H9 (cell line): ENCODE data around the gene ATP1A2. TPM values are rescaled to one million over a fixed set of nuclear protein-coding genes. Genes with fewer than 3 reads are reported as not detected.

Experiments
- DNase-seq: peaks from one replicate; pipeline ENCODE4 v3.0.0-alpha.2; 2017
- H2AFZ ChIP-seq: one replicate; pipeline ENCODE4 v1.6.1; 2013; ENCODE audit warnings: mild to moderate bottlenecking, low read length, control low read depth, moderate library complexity
- H2AK5ac ChIP-seq: 2 replicates; pipeline ENCODE4 v1.6.1; 2013; ENCODE audit warnings: low read length, control low read depth, mixed read lengths; ENCODE audit not compliant: insufficient read length
- H2BK120ac ChIP-seq: one replicate; pipeline ENCODE4 v1.6.1; 2013; ENCODE audit warnings: low read depth, mild to moderate bottlenecking, low read length, control low read depth, inconsistent platforms; ENCODE audit not compliant: poor library complexity, severe bottlenecking
- H2BK12ac ChIP-seq: 2 replicates; pipeline ENCODE4 v1.6.1; 2013; ENCODE audit warnings: low read length, control low read depth, mixed read lengths, low read depth; ENCODE audit not compliant: insufficient read length
- H2BK15ac ChIP-seq: 2 replicates; pipeline ENCODE4 v1.6.1; 2013; ENCODE audit warnings: low read depth, low read length, control low read depth
- H2BK20ac ChIP-seq: one replicate; pipeline ENCODE4 v1.6.1; 2013; ENCODE audit warnings: low read depth, mild to moderate bottlenecking, low read length, control low read depth, inconsistent platforms; ENCODE audit not compliant: poor library complexity, severe bottlenecking
- H2BK5ac ChIP-seq: 2 replicates; pipeline ENCODE4 v1.6.1; 2013; ENCODE audit warnings: low read length, control low read depth, mixed read lengths; ENCODE audit not compliant: insufficient read length
- H3K14ac ChIP-seq: 2 replicates; pipeline ENCODE4 v1.6.1; 2013; ENCODE audit warnings: low read length, control low read depth; ENCODE audit not compliant: insufficient read depth
- H3K18ac ChIP-seq: 2 replicates; pipeline ENCODE4 v1.6.1; 2013; ENCODE audit warnings: low read depth, mild to moderate bottlenecking, mixed read lengths, low read length, control low read depth; ENCODE audit not compliant: insufficient read length
- H3K23ac ChIP-seq: 2 replicates; pipeline ENCODE4 v1.6.1; 2013; ENCODE audit warnings: low read length, control low read depth, mixed read lengths, low read depth; ENCODE audit not compliant: insufficient read length
- H3K23me2 ChIP-seq: 2 replicates; pipeline ENCODE4 v1.6.1; 2013; ENCODE audit warnings: low read depth, mild to moderate bottlenecking, mixed read lengths, low read length, control low read depth; ENCODE audit not compliant: insufficient read length, poor library complexity, severe bottlenecking
- H3K27ac ChIP-seq: 2 replicates; pipeline ENCODE4 v1.5.1; 2013; ENCODE audit warnings: low read length, control low read depth, mixed read lengths, low read depth; ENCODE audit not compliant: insufficient read length
- H3K27me3 ChIP-seq: 2 replicates; pipeline ENCODE4 v1.6.1; 2013; ENCODE audit warnings: low read length, control low read depth, inconsistent platforms; ENCODE audit not compliant: insufficient read depth
- H3K4ac ChIP-seq: 2 replicates; pipeline ENCODE4 v1.6.1; 2013; ENCODE audit warnings: low read depth, mild to moderate bottlenecking, control low read depth, inconsistent platforms, low read length, moderate library complexity
- H3K4me1 ChIP-seq: 2 replicates; pipeline ENCODE4 v1.6.1; 2013; ENCODE audit warnings: low read length, control low read depth, inconsistent platforms; ENCODE audit not compliant: insufficient read depth
- H3K4me2 ChIP-seq: 2 replicates; pipeline ENCODE4 v1.6.1; 2013; ENCODE audit warnings: low read length, control low read depth, mixed read lengths; ENCODE audit not compliant: insufficient read length, insufficient read depth
- H3K56ac ChIP-seq: 2 replicates; pipeline ENCODE4 v1.6.1; 2013; ENCODE audit warnings: low read depth, mild to moderate bottlenecking, mixed read lengths, low read length, control low read depth; ENCODE audit not compliant: insufficient read length
- H3K79me1 ChIP-seq: 2 replicates; pipeline ENCODE4 v1.6.1; 2013; ENCODE audit warnings: low read depth, mild to moderate bottlenecking, moderate library complexity, low read length, control low read depth, inconsistent platforms; ENCODE audit not compliant: insufficient read depth, poor library complexity, severe bottlenecking
- H3K79me2 ChIP-seq: 2 replicates; pipeline ENCODE4 v1.6.1; 2013; ENCODE audit warnings: low read length, control low read depth, inconsistent platforms; ENCODE audit not compliant: insufficient read depth
- H3K9ac ChIP-seq: 2 replicates; pipeline ENCODE4 v1.6.1; 2013; ENCODE audit warnings: low read length, control low read depth, mixed read lengths; ENCODE audit not compliant: insufficient read length; ENCODE audit errors: extremely low read depth
- H3K9me3 ChIP-seq: one replicate; pipeline ENCODE4 v1.6.1; 2013; ENCODE audit warnings: low read depth, low read length, inconsistent platforms; ENCODE audit not compliant: control insufficient read depth
- H3T11ph ChIP-seq: one replicate; pipeline ENCODE4 v1.6.1; 2013; ENCODE audit warnings: mild to moderate bottlenecking, low read length, control low read depth, inconsistent platforms
- H4K20me1 ChIP-seq: one replicate; pipeline ENCODE4 v1.6.1; 2013; ENCODE audit not compliant: control insufficient read depth, insufficient read length, insufficient read depth
- H4K5ac ChIP-seq: 2 replicates; pipeline ENCODE4 v1.6.1; 2013; ENCODE audit warnings: low read depth, mild to moderate bottlenecking, mixed read lengths, low read length, control low read depth; ENCODE audit not compliant: insufficient read length
- H4K8ac ChIP-seq: replicated peaks from 2 replicates; pipeline ENCODE4 v1.6.1; 2013; ENCODE audit warnings: low read length, control low read depth, mixed read lengths, low read depth; ENCODE audit not compliant: insufficient read length
- H4K91ac ChIP-seq: 2 replicates; pipeline ENCODE4 v1.6.1; 2013; ENCODE audit warnings: low read depth, mild to moderate bottlenecking, moderate library complexity, mixed read lengths, low read length, control low read depth; ENCODE audit not compliant: insufficient read length
- H3K27ac Mint-ChIP-seq, 3 experiments: 2 replicates in 2 of 3; 3 replicates in 1 of 3; pipeline ENCODE4 v1.8.0; 2020 to 2021; ENCODE audit warnings: mixed read lengths in 3 of 3, mild to moderate bottlenecking in 1 of 3, moderate library complexity in 1 of 3
- H3K27me3 Mint-ChIP-seq: 2 replicates; pipeline ENCODE4 v1.8.0; 2021; ENCODE audit warnings: low read depth, mild to moderate bottlenecking, moderate library complexity, mixed read lengths
- H3K36me3 Mint-ChIP-seq, 3 experiments: 2 replicates in 2 of 3; 3 replicates in 1 of 3; pipeline ENCODE4 v1.8.0; 2020 to 2021; ENCODE audit warnings: low read depth in 3 of 3, mixed read lengths in 3 of 3; ENCODE audit not compliant: insufficient read depth in 1 of 3
- H3K4me1 Mint-ChIP-seq, 2 experiments: 2 replicates each; pipeline ENCODE4 v1.8.0; 2020; ENCODE audit warnings: mixed read lengths in 2 of 2
- H3K4me3 Mint-ChIP-seq, 2 experiments: 2 replicates in 1 of 2; 3 replicates in 1 of 2; pipeline ENCODE4 v1.8.0; 2020 to 2021; ENCODE audit warnings: mild to moderate bottlenecking in 2 of 2, mixed read lengths in 2 of 2, moderate library complexity in 1 of 2
- H3K9me3 Mint-ChIP-seq, 2 experiments: 2 replicates in 1 of 2; 3 replicates in 1 of 2; pipeline ENCODE4 v1.8.0; 2020; ENCODE audit warnings: mild to moderate bottlenecking in 2 of 2, mixed read lengths in 2 of 2, moderate library complexity in 1 of 2
- WGBS: extraction: QIAGEN DNeasy Blood & Tissue Kit; methylation state at CpG from one replicate; pipeline ENCODE4 v1.1.7; 2013; ENCODE audit warnings: missing lambda C conversion rate, low lambda C conversion rate, mixed read lengths; ENCODE audit not compliant: insufficient read length; ENCODE audit errors: extremely low coverage; 5-methylcytosine and 5-hydroxymethylcytosine counted together
- total RNA-seq: library from RNA; stranded (reverse); gene quantifications from 2 replicates; pipeline ENCODE4 v1.2.1, GENCODE V29; 2021
- TF ChIP-seq, protein P1 (sequence below): fragments of 200-600 bp; sonication (generic); conservative IDR thresholded peaks from 3 replicates; pipeline ENCODE4 v1.8.0; 2021; ENCODE audit warnings: antibody characterized with exemption, mild to moderate bottlenecking

The ATP1A2 gene
- total RNA-seq, 1 experiment from 2014 or later: 3.0 TPM

DNA sequence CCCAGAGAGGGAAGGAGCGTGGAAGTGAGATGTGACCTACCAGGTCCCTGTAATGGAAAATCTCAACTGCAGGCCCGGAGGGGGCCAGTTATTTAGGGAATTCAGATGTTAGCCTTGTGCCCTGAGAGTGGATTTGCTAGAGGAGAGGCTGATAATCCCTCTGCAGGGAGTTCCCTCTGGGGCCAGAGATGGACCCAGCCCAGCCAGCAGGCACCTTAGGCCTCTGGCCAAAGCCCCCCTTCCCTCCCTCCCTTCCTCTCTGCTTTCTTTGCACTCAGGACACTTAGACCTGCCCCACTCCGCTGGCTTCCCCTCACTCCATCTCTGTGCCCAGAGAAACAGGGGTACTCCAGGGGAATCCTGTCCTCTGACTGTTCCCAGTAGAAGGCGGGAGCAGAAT is 1.5 kb upstream of the ATP1A2 start:
- no peaks in the 10 kb centered on the region for H3K9me3 Mint-ChIP-seq
- Histone ChIP-seq H3K4ac (no peak overlapping the region), H3K4me2 (no peak overlapping the region), H3K14ac (no peak overlapping the region), H3K9me3 (no peaks in the 10 kb centered on the region), H2BK12ac (no peak overlapping the region), H4K91ac (no peak overlapping the region), H3K79me2 (no peaks in the 10 kb centered on the region), H3T11ph (no peak overlapping the region), H3K4me1 (peaks cover 18% of the 10 kb centered on the region; the same call in 1 of the 2 replicates), H4K5ac (no peak overlapping the region), H3K18ac (no peak overlapping the region), H3K9ac (no peak overlapping the region), H2BK120ac (no peak overlapping the region), H2BK5ac (no peak overlapping the region), H4K8ac (no peak overlapping the region), H3K23ac (no peak overlapping the region), H2AFZ (no peak overlapping the region), H3K27ac (no peak overlapping the region), H2AK5ac (no peak overlapping the region), H2BK20ac (no peak overlapping the region), H3K56ac (no peak overlapping the region), H3K79me1 (no peaks in the 10 kb centered on the region), H4K20me1 (no peaks in the 10 kb centered on the region), H3K23me2 (no peaks in the 10 kb centered on the region), H3K27me3 (no peaks in the 10 kb centered on the region), H2BK15ac (no peak overlapping the region)
- peaks cover 79 to 85% of the 10 kb centered on the region in 2 experiments for H3K4me1 Mint-ChIP-seq
- TF ChIP-seq, protein P1, sequence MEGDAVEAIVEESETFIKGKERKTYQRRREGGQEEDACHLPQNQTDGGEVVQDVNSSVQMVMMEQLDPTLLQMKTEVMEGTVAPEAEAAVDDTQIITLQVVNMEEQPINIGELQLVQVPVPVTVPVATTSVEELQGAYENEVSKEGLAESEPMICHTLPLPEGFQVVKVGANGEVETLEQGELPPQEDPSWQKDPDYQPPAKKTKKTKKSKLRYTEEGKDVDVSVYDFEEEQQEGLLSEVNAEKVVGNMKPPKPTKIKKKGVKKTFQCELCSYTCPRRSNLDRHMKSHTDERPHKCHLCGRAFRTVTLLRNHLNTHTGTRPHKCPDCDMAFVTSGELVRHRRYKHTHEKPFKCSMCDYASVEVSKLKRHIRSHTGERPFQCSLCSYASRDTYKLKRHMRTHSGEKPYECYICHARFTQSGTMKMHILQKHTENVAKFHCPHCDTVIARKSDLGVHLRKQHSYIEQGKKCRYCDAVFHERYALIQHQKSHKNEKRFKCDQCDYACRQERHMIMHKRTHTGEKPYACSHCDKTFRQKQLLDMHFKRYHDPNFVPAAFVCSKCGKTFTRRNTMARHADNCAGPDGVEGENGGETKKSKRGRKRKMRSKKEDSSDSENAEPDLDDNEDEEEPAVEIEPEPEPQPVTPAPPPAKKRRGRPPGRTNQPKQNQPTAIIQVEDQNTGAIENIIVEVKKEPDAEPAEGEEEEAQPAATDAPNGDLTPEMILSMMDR: no peak
- no peak for DNase-seq
- peaks cover 2% of the 10 kb centered on the region for H3K27me3 Mint-ChIP-seq
- no CpG with 5 or more reads among the region's 4 CpGs for WGBS
- H3K36me3 Mint-ChIP-seq: peaks cover 0 to 7% (median 0%) of the 10 kb centered on the region in 3 experiments; a peak in 2 of 7 replicates
- H3K4me3 Mint-ChIP-seq: no peak overlapping the region
- H3K27ac Mint-ChIP-seq: peak overlapping the region; percentile 4 to 59 (median 57); a peak in 3 of 7 replicates
